Mammary epithelial cell (primary cell): Measurements from ENCODE around the gene HDAC4.

Source experiments
- CTCF ChIP-seq, 2 donors: IDR thresholded peaks in 1 of 2; conservative IDR thresholded peaks in 1 of 2; 2 replicates each; pipeline ENCODE4 v1.5.1; 2011 to 2012; ENCODE audit warnings: inconsistent platforms in 2 of 2, low read length in 2 of 2, mild to moderate bottlenecking in 2 of 2, control low read depth in 1 of 2, low read depth in 1 of 2; ENCODE audit not compliant: insufficient read depth in 1 of 2; ENCODE audit errors: extremely low read depth in 1 of 2
- EZH2 ChIP-seq: IDR thresholded peaks from 2 replicates; pipeline ENCODE4 v1.6.1; 2012; ENCODE audit warnings: low read length, inconsistent platforms, borderline replicate concordance

GRCh38 chr2:239138610-239139009 lies 262.2 kb downstream of the HDAC4 start:
- TF ChIP-seq CTCF (conservative IDR thresholded peaks at IDR 0.05 in 1 of 2, IDR thresholded peaks at IDR 0.05 in 1 of 2; ENCODE audit: extremely low read depth in 1 of 2, insufficient read depth in 1 of 2, low read depth in 1 of 2, low read length in 2 of 2) (no peak), EZH2 (no peak)
